Measurements from ENCODE around the gene HDAC9. TPM values are rescaled to one million over a fixed set of nuclear protein-coding genes. Genes with fewer than 3 reads are reported as not detected.

The HDAC9 gene
- total and polyA plus RNA-seq, 2 experiments from 2014 or later = 3.7 to 9.4 TPM

DNA sequence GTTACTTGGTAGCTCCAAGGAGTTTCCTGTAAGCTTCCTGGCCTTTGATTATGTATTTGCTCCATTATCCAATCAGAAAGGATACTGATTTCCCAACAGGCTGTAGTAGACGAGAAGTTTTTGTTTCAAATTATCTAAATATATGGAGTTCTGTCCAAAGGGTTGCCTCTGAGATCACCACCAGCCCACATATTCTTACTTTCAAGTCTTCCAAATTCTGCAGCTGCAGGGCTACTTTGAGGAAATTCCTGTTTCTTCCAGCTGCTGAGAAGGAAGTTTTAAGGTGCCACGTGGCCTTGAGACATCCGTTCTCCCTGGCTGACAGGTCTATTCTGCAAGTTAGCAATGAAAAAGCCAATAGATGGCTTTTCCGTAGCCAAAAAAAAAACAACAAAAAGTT is 335.9 kb downstream of the HDAC9 start:
- Histone ChIP-seq H3K4me1 (ENCODE audit: insufficient read depth) (peaks cover 25% of the 10 kb centered on the region), H2AFZ (no peak overlapping the region), H3K27ac (no peak overlapping the region), H3K4me3 (no peak overlapping the region), H3K79me2 (no peaks in the 10 kb centered on the region), H3K36me3 (replicated peaks; ENCODE audit: insufficient read depth, low read depth) (no peaks in the 10 kb centered on the region), H3K9me3 (ENCODE audit: low read depth) (no peaks in the 10 kb centered on the region), H3K27me3 (no peaks in the 10 kb centered on the region), H3K9me2 (replicated peaks; ENCODE audit: insufficient read depth) (no peaks in the 10 kb centered on the region), H3K4me2 (no peak overlapping the region), H4K20me1 (ENCODE audit: insufficient read depth, poor library complexity, severe bottlenecking) (no peaks in the 10 kb centered on the region)
- no peak for DNase-seq (ENCODE audit: low spot score)
- 71% methylated on average over 4 of the region's 4 CpGs for WGBS (ENCODE audit: low lambda C conversion rate, missing lambda C conversion rate)
- TF ChIP-seq EZH2phosphoT487 (IDR thresholded peaks at IDR 0.05; ENCODE audit: low read depth, severe bottlenecking, unreplicated experiment) = no peak
- TF ChIP-seq EZH2 (IDR thresholded peaks at IDR 0.05; ENCODE audit: borderline replicate concordance) = no peak
- TF ChIP-seq, protein P1, sequence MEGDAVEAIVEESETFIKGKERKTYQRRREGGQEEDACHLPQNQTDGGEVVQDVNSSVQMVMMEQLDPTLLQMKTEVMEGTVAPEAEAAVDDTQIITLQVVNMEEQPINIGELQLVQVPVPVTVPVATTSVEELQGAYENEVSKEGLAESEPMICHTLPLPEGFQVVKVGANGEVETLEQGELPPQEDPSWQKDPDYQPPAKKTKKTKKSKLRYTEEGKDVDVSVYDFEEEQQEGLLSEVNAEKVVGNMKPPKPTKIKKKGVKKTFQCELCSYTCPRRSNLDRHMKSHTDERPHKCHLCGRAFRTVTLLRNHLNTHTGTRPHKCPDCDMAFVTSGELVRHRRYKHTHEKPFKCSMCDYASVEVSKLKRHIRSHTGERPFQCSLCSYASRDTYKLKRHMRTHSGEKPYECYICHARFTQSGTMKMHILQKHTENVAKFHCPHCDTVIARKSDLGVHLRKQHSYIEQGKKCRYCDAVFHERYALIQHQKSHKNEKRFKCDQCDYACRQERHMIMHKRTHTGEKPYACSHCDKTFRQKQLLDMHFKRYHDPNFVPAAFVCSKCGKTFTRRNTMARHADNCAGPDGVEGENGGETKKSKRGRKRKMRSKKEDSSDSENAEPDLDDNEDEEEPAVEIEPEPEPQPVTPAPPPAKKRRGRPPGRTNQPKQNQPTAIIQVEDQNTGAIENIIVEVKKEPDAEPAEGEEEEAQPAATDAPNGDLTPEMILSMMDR (IDR thresholded peaks at IDR 0.05; ENCODE audit: poor library complexity) = no peak

DNA sequence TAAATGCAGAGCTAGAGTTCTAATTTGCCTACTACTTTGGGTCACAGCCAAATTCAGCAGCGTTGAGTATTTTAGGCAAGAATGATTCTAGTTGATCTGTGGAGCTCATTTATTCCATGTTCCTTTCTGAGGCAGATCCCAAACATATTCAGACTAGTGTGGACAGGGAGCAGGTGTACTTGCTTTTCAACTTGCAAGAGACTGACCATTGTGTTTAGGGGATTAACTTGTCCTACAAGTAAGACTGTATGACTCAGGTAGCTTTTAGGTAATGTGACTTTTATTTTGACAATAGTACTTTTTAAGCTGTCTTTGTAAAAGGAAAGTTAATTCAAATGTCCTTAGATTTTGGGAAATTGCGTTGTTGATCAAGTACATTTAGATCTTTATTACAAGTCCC is 336.4 kb downstream of the HDAC9 start:
- H3K27me3 ChIP-seq = no peaks in the 10 kb centered on the region
- no peak for DNase-seq (ENCODE audit: low spot score)
- no peaks in the 10 kb centered on the region for H3K9me2 ChIP-seq (replicated peaks; ENCODE audit: insufficient read depth)
- H3K4me1 ChIP-seq (ENCODE audit: insufficient read depth) = peaks cover 25% of the 10 kb centered on the region
- TF ChIP-seq EZH2 (IDR thresholded peaks at IDR 0.05; ENCODE audit: borderline replicate concordance) = no peak
- TF ChIP-seq, protein P1 (IDR thresholded peaks at IDR 0.05; ENCODE audit: poor library complexity) = no peak
- no peak for TF ChIP-seq EZH2phosphoT487 (IDR thresholded peaks at IDR 0.05; ENCODE audit: low read depth, severe bottlenecking, unreplicated experiment)
- H3K4me3 ChIP-seq = no peak overlapping the region
- H3K4me2 ChIP-seq = no peak overlapping the region
- no peaks in the 10 kb centered on the region for H4K20me1 ChIP-seq (ENCODE audit: insufficient read depth, poor library complexity, severe bottlenecking)
- H3K27ac ChIP-seq = no peak overlapping the region
- H3K79me2 ChIP-seq = no peaks in the 10 kb centered on the region
- no peak overlapping the region for H2AFZ ChIP-seq
- 92% methylated on average over 2 of the region's 2 CpGs for WGBS (ENCODE audit: low lambda C conversion rate, missing lambda C conversion rate)
- no peaks in the 10 kb centered on the region for H3K9me3 ChIP-seq (ENCODE audit: low read depth)
- H3K36me3 ChIP-seq (replicated peaks; ENCODE audit: insufficient read depth, low read depth) = no peaks in the 10 kb centered on the region

DNA sequence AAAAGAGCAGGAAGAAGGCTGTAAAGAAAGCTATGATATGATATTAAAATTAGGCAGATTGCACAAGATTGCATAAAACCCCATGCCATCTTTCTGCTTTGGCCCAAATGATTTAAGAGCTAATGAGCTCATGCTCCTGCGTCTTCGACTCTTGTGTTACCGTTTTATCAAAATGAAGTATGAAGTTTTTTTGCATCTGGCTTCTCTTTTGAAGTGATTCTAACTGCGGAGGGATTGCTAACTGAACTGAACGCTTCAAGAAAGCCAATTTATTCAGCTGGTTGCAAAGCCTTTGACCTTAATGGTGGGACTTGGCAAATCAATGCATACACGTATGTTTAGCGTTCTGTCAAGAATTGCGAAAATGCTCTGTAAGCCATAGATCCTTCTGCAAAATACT is 339.0 kb downstream of the HDAC9 start:
- no peaks in the 10 kb centered on the region for H3K79me2 ChIP-seq
- TF ChIP-seq EZH2phosphoT487 (IDR thresholded peaks at IDR 0.05; ENCODE audit: low read depth, severe bottlenecking, unreplicated experiment) (no peak), EZH2 (IDR thresholded peaks at IDR 0.05; ENCODE audit: borderline replicate concordance) (no peak)
- TF ChIP-seq, protein P1 (IDR thresholded peaks at IDR 0.05; ENCODE audit: poor library complexity) = no peak

More for the DNA sequence above, 339.0 kb downstream of the HDAC9 start:
- no peaks in the 10 kb centered on the region for H4K20me1 ChIP-seq (ENCODE audit: insufficient read depth, poor library complexity, severe bottlenecking)
- no peak overlapping the region for H3K4me3 ChIP-seq
- H2AFZ ChIP-seq = no peak overlapping the region
- no peaks in the 10 kb centered on the region for H3K27me3 ChIP-seq
- 56% methylated on average over 8 of the region's 8 CpGs for WGBS (ENCODE audit: low lambda C conversion rate, missing lambda C conversion rate)
- no peaks in the 10 kb centered on the region for H3K9me2 ChIP-seq (replicated peaks; ENCODE audit: insufficient read depth)
- H3K36me3 ChIP-seq (replicated peaks; ENCODE audit: insufficient read depth, low read depth) = no peaks in the 10 kb centered on the region
- peak overlapping the region; percentile 31 for H3K4me2 ChIP-seq
- H3K27ac ChIP-seq = no peak overlapping the region
- H3K9me3 ChIP-seq (ENCODE audit: low read depth) = no peaks in the 10 kb centered on the region
- no peak for DNase-seq (ENCODE audit: low spot score)
- peaks cover 13% of the 10 kb centered on the region for H3K4me1 ChIP-seq (ENCODE audit: insufficient read depth)

Measured in hepatocyte (in vitro differentiated cells).